ENCODE data around the gene SUSD2. TPM values are rescaled to one million over a fixed set of nuclear protein-coding genes. Genes with fewer than 3 reads are reported as not detected.

SUSD2 gene
- polyA plus RNA-seq, 1 of the 3 experiments (the other 2 are of a cell fraction) = 0.82 TPM

DNA sequence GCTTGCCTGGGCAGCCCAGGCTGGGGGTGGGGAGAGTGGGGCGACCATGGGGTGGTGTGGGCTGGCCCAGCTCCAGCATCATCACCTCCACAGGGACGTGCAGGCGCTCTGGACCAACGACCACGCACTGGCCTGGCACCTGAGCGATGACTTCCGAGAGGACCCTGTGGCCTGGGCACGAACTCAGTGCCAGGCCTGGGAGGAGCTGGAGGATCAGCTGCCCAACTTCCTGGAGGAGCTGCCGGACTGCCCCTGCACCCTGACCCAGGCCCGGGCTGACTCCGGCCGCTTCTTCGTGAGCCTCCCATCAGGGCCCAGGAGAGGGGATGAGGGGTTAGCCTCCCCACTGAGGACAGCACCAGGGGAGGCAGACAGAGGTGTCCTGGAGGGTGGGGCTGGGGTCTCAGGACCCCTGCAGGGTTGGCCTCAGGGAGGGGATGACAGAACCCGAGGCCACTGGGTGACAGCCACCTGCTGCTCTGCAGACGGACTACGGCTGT, 3.8 kb downstream of the SUSD2 start:
- no peak for TF ChIP-seq FOSL2 (IDR thresholded peaks at IDR 0.05; ENCODE audit: borderline replicate concordance, low read depth)
- no peak for TF ChIP-seq MAX (IDR thresholded peaks at IDR 0.05; ENCODE audit: low read depth)
- TF ChIP-seq IRF3 (IDR thresholded peaks at IDR 0.05; ENCODE audit: low read depth, low read length) = no peak
- TF ChIP-seq JUND (IDR thresholded peaks at IDR 0.05) = no peak
- TF ChIP-seq RAD21 (IDR thresholded peaks at IDR 0.05; ENCODE audit: low read length) = no peak
- TF ChIP-seq REST (IDR thresholded peaks at IDR 0.05; ENCODE audit: low read depth, low read length) = no peak
- TF ChIP-seq CTCF (IDR thresholded peaks at IDR 0.05) = no peak
- TF ChIP-seq, protein P1, sequence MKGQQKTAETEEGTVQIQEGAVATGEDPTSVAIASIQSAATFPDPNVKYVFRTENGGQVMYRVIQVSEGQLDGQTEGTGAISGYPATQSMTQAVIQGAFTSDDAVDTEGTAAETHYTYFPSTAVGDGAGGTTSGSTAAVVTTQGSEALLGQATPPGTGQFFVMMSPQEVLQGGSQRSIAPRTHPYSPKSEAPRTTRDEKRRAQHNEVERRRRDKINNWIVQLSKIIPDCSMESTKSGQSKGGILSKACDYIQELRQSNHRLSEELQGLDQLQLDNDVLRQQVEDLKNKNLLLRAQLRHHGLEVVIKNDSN (IDR thresholded peaks at IDR 0.05; ENCODE audit: borderline replicate concordance, low read depth) = no peak
- no peak overlapping the region for H3K9ac ChIP-seq
- no peaks in the 10 kb centered on the region for H3F3A ChIP-seq (replicated peaks; ENCODE audit: insufficient read depth)
- no peaks in the 10 kb centered on the region for H3K79me2 ChIP-seq (ENCODE audit: insufficient read depth)
- no peaks in the 10 kb centered on the region for H4K20me1 ChIP-seq (ENCODE audit: insufficient read depth)
- peak; percentile 20 for DNase-seq
- no peak overlapping the region for H3K27ac ChIP-seq (ENCODE audit: low read depth in 2 of 2, low read length in 1 of 2)
- H2AFZ ChIP-seq (ENCODE audit: low read depth) = no peak overlapping the region
- no peaks in the 10 kb centered on the region for H3K9me2 ChIP-seq
- no peaks in the 10 kb centered on the region for H3K27me3 ChIP-seq (ENCODE audit: insufficient read depth)
- ChIA-PET POLR2A (no interaction called here), CTCF (interaction anchor here (1.0 to 2.8 kb wide), 3 partner anchors 9 to 62 kb away, joined by 3 to 7 read pairs (median 6); no protein-coding TSS in a partner anchor)
- WGBS (ENCODE audit: low lambda C conversion rate) = 70% methylated on average over 10 of the region's 16 CpGs
- H3K9me3 ChIP-seq = no peaks in the 10 kb centered on the region
- no peak overlapping the region for H3K4me3 ChIP-seq (ENCODE audit: low read depth in 2 of 2, low read length in 1 of 2)
- peaks cover 0 to 16% of the 10 kb centered on the region in 2 experiments; a peak in 1 of 4 replicates for H3K4me1 ChIP-seq (ENCODE audit: control insufficient read depth in 1 of 2, insufficient read depth in 2 of 2, low read depth in 1 of 2, low read length in 1 of 2)
- H3K4me2 ChIP-seq = no peak overlapping the region
- no peaks in the 10 kb centered on the region for H3K36me3 ChIP-seq (replicated peaks in 1 of 2; ENCODE audit: control insufficient read depth in 1 of 2, insufficient read depth in 2 of 2, low read length in 1 of 2)

Data from SK-N-SH (cell line).